ENCODE results near the gene PLCB4.

- TF ChIP-seq CTCF (optimal IDR thresholded peaks at IDR 0.05 in 1 of 3, IDR thresholded peaks at IDR 0.05 in 1 of 3, conservative IDR thresholded peaks at IDR 0.05 in 1 of 3; ENCODE audit: extremely low read depth in 1 of 3, insufficient read depth in 2 of 3, low read length in 3 of 3) (no peak), EZH2 (IDR thresholded peaks at IDR 0.05; ENCODE audit: low read length) (no peak)
Observed at GRCh38 chr20:9061434-9061833, 7.5 kb upstream of the PLCB4 start.
